HG03108 (cell line): ENCODE results near the gene KCTD15.

Experiments used
- ATAC-seq: cut with Tn5 transposase; IDR thresholded peaks from one replicate; pipeline ENCODE4 v1.9.1; 2021; ENCODE audit warnings: moderate library complexity; ENCODE audit not compliant: unreplicated experiment

The KCTD15 gene, protein sequence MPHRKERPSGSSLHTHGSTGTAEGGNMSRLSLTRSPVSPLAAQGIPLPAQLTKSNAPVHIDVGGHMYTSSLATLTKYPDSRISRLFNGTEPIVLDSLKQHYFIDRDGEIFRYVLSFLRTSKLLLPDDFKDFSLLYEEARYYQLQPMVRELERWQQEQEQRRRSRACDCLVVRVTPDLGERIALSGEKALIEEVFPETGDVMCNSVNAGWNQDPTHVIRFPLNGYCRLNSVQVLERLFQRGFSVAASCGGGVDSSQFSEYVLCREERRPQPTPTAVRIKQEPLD

DNA sequence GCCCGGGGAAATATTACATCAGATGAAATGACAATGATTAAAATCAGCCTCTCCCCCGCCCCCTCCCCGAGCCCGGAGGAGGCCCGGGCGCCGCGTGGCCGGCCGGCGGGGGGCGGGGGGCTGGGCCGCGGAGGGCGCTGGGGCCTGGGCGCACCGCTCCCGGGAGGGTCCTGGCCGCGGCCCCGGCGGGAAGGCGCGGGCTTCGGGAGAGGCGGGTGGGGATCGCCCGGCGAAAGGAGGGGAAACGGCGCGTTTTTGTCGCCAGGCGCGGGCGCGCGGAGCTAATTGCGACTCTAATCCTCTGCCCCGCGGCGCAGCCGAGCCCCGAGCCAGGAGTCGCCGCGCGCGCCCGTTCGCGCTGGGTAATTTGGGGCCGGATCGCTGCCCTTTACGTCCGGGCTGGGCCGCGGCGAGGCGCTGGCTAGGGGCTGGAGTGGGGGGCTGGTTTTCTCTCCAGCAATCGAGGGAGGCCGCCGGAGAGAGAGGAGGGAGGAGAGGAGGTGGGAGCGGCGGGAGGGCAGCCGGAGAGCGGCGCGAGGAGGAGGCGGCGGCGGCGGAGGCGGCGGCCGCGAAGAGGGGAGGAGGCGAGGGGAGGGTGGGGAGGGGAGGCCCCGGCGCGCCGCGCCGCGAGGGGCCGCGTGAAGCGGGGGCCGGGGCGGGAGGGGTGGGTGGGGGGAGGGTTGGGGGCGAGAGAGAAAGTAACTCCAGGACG is at the start of gene KCTD15:
KCTD15 (plus strand) TSS at position 707 of the 712 bp plus-strand sequence. CDS start 3,585 bp downstream, outside the sequence.
- no peak for ATAC-seq

DNA sequence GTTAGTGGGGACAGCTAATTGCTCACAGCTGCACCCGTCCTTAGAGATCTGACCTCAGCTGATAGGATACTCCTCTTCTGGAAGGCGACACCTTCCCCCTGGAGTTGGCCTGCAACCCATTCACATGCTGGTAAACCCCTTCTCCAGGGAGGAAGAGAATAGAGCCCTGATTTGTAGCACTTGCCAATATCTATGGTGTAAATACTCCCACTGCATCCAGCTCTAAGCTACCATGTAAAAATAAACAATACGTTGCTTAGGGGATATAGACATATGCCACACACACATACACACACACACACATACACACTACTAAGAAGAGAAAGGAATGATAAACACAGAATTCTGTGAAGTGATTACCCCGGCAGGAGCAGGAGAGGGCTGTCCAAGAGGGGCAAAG is 49.4 kb upstream of the KCTD15 start:
- no peak for ATAC-seq

DNA sequence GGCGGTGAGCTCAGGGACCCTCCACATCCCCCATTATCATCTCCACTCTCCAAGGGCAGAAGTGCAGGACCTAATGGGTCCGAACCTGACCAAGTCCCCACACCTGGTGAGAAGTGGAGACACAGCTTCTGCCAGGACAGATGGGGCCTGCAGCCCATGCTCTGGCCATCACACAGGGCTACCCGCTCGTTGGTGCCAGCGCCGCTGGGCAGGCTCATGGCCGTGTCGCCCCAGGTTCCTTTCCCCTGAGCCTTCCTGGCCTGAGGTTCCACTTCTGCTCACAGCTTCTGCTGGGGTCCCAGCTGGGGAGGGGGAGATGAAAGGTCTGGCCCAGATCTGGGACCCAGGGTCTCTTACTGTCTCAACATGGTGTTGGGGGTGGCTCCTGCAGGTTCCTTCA is 48.4 kb upstream of the KCTD15 start:
- ATAC-seq, result no peak

DNA sequence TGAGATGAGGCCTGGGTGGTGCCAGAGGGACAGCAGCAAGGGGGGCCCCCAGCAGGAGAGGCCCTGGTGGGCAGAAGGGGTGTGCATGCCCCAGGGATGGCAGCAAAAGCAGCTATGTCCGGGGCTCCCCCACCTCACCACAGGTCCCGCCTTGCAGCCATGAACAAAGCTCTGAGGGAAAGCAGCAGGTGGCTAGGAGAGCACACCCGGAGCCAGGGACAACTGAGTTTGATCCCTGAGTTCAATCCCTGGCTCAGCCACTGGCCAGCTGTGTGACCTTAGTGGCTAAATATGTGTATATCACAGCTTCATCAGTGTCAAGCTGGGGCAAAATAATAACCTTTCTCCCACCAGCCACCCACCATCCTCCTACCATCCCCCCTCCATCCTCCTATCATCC is 47.7 kb upstream of the KCTD15 start:
- no peak for ATAC-seq

DNA sequence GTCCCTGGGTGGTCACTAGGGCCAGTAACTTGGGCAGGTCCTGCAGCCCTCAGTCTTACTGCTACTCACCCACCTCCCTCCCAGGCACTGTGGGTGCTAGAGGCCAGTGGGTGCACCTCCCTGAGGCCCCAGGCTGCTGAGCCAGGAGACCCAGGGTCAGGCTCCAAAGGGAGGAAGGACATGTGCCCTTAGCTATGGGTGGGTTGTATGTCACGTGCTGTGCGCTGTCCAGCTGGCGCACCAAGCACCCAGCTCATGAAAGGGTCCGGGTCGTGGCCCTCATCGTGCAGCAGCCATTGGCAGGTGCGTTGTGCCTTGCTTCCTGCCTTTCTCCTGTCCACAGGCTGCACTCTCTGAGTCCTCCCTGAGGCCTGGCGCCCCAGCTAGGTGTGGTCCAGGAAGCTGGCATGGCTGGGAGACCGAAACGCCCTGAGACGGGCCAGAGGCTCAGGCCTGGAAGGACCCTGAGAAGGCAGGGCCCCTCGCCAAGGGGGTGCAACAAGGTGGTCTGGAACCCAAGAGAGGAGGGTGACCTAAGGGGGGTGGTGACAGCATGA is 47.0 kb upstream of the KCTD15 start:
- no peak for ATAC-seq

DNA sequence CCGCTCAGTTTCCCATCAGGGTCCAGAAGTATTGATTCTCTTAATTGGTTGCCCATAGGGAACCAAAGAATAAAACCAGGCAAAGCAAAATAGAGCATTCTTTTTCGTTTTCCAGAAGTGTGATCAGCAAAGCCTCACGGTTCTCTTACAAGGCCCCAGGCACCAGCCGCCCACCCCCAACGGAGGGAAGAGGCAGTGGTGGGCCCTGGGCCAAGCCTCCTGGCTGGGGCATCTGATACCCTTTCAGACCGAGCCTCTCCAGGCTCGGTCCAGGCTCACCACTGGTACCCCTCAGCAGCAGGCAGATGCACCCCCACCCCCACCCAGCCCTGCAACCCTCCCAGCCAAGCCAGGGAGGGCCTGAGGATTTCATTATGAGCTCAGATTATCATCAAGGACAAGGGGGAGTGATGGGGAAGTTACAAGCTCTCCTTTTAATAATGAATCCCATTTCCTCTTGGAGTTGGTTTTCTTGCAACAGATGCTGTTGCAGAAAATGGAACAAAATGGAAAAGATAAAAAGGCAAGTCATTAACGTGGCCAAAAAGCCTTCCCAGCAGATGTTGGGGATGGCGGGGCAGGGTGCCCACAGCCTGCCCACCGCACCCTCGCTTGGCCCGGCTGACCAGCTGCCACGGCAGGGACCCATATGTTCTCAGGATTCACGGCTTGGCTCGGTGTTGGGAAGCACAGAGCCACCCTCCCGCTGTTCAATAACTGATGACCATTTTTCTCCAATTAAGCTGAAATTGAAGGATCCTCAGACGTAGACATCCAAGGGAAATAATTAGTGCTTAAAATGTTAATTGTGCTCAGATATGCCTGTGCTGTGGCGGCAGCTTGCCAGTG is 45.9 kb upstream of the KCTD15 start:
- no peak for ATAC-seq

DNA sequence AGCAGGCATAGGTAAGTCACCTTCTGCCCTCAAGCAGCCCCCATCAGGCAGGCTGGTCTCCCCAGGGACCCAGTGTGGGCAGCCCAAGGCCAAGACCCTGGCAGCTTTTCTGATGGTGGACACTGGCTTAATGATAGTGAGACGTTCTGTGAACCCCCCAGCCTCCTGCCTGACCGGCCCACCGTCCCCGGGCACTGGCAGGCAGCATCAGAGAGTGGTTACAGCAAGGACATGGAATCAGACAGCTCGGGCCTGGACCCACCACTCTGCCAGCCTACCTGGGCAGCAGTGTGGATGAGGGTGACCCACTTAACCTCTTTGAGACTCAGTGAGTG is 45.3 kb upstream of the KCTD15 start:
- no peak for ATAC-seq

DNA sequence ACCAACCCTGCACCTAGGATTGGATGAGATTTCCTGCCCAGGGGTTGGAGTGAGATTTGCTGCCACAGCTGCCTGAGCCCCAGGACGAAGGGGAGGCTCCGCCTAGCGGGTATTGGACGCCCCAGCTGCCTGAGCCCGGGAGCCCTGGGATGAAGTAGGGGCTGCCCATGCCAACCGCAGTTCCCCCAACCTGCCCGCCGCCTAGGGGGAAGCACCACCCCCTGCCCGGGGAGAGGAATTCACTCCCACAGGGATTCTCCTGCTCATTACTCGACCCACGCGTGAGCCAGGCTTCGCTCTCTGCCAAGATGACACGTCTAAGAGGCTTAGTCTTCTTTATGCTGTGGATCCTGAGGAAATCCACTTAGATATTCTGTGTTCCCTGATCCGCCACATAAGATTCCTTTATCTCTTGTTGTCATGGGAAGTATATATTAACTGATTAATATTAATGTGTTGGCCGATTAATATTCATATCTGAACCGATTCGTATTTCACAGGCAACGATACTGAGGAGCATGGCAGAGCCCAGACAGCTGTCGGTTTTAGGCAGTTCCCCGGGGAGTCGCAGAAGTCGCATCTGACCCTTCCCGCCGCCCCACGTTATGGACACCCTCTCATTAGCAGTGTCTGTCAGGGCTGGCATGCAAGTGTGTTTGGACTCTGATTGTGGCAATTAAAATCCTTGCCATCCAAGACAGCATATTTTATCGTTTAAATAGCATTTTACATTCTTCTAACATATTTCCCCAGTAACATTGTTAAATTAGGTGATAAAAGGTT is 44.5 kb upstream of the KCTD15 start:
- ATAC-seq, result no peak

DNA sequence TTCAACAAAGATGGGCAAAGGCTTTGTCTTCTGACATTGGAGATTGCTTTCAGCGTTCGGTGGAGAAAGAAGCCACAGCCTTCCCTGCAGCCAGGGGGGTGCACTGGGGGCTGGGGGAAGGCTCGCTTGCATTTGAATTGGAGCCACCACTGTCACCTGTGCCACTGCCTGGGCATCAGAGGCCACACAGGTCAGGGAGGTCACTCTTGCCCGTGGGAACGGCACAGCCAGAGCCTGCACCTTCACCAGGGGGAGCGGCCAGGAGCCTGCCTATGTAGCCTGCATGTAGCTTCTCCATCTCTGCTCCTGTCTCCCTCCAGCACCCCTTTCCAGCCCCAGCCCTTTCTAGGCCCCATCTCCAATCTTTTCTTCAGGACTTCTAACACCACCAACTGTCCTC is 43.7 kb upstream of the KCTD15 start:
- ATAC-seq, result no peak

DNA sequence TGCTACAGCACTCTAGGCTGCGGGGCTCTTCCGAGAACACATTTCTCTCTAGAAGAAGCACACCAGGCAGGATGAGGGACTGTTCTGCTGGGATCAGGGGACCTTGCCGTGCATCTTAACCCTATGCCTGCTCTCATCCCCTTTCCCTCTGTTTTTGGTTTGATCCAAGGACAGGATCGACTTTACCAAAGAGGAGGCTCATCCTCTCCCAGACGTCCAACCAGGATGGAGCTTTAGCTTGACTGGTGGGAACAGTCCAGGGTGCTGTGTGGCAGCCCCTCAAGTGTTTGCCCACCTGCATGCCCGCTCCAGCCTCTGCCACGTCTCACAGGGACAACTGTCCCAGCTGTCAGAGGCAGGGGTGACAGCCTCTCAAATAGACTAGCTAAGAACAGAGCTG is 42.3 kb upstream of the KCTD15 start:
- ATAC-seq, result no peak

DNA sequence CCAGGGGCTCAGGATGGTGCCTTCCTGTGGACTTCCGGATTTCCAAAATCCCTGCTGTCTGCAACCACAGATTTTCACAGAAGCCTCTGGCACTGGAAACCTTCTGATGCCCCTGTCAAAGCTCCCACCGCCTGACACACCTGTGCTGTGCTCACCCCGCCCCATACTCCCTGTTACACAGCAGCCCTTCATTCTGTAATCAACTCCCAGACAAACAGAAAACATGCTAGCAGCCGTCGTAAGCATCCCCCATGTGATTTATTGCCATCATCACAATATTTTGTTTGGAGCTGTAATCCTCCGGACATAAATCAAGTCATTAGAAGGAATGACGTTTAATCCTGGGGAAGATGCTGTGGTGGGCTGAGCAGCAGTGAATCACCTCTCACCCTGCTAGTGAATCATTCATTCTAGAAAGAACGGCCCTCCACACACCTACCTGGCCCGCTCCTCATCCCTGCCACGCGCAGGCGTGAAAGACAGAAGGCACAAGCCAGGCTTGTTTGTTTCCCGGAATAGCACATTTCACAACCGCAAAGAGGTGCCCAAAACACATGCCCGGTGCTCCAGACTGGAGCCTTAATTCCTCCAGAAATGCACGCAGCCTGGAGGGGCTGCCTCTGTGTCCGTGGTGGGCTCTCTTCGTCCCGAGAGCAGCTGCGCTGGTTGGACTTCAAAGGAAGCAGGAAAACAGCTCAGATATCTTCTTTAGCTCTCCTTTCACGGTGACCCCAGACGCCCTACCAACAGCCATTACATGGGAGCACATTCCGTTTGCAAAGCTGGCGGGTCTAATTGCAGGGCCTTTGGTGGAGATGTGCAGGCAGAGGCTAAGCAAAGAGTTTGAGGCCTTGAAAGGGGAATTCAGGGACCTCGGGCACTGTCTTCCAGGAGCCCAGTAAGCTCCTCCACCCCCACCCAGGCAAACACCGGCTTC is 41.3 kb upstream of the KCTD15 start:
- ATAC-seq, result no peak

DNA sequence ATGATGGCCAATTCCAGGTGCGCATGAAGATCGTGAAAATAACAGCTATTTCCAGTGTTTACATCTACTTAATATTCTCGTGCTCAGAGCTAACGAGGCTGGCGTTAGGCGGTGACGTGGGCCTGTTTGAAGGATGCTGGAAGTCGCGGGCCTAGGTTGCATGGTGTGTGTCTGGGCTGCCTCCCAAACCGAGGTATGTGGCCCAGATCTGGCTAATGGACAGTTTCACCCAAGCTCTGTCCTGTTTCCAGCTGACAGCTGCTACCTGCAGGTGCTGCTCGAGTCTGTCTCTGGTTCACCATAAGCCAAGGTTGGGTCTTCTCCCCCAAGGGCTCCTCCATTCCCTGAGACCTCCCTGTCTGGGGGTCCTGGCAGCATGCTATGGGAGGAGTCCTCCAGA is 40.5 kb upstream of the KCTD15 start:
- ATAC-seq, result no peak

DNA sequence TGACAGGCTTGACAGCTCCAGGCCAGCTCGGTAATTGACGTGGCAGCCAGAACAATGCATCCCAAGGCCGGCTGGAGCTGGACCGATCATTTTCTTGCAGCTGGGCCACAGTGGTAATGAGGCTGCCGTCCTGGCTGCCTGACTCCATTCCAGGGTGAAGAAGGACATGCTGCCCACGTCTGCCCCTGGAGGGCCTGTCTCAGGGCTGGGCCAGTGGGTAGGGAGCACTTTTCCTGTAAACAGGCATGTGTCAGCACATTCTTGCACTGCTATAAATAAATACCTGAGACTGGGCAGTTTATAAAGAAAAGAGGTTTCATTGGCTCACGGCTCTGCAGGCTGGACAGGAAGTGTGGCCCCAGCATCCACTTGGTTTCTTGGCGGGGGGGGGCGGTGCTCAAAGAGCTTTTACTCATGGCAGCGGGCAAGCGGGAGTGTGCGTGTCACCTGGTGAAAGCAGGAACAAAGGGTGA is 38.1 kb upstream of the KCTD15 start:
- no peak for ATAC-seq

DNA sequence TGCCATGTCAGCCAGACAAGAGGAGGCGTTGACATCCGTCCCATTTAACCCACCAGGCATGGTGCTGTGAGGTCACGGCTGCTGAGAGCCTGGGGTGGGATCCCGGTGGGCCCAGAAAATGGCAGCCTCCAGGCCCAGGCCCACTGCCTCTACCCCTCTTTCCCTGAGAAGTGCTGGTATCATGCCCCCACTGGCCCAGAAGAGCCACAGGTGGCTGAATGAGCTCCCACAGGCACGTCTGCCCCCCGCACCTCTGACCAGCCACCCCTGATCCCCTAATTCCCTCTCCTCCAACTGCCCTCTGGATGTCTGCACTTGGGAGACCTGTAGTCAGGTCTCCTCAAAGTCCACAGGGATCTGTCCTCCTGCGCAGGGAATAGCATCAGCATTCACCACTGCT is 37.3 kb upstream of the KCTD15 start:
- ATAC-seq, result no peak

DNA sequence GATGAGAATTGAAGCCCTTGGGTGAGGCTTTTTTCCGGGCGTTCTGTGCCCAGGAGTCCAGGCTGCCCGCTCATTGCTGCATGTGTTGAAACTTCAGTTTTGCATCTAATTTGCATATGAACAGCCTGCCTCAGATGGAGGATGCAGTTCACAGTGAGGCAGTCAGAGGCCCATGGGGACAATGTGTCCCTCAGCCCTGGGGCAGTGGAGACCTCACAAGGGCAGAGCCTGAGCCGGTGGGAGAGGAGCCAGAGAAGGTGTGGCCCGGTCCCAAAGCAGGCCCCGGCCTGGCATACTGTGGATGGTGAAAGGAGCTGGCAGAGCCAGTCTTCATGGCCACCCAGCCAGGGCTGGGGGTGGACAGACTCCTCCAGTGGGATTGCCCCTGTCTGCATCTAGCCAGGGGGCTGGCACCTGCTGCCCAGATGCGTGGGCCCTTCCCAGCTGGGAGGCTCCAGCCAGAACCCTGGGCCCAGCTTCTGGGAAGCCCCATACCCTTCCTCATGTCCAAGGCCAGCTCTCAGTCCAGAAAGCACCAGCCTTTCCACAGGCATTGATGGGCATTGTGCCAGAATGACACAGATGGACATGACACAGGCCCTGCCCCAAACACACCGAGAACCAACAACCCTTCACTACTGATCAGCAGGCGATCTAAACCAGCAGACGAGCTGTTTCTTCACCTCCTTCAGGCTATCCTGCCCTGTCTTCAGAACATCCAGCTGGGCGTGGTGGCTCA is 32.9 kb upstream of the KCTD15 start:
- no peak for ATAC-seq

DNA sequence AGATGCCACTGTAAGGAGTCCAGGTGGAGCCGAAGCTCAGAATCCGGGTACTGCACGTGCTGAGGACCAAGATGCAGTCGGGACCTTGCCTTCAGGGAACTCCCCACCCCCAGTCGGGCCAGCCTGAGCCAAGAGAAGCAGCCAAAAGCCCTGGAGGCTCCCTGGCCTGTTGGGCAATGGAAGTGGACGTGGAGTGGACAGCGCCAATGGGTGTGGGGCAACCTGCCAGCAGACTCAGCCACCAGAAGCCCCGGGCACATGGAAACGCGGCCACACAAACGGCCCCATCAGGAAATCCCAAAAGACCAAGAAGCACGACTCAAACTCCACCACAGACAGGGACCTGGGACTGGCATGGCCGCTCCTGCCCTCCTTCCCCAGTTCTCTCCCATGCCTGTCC is 30.0 kb upstream of the KCTD15 start:
- ATAC-seq, result no peak

DNA sequence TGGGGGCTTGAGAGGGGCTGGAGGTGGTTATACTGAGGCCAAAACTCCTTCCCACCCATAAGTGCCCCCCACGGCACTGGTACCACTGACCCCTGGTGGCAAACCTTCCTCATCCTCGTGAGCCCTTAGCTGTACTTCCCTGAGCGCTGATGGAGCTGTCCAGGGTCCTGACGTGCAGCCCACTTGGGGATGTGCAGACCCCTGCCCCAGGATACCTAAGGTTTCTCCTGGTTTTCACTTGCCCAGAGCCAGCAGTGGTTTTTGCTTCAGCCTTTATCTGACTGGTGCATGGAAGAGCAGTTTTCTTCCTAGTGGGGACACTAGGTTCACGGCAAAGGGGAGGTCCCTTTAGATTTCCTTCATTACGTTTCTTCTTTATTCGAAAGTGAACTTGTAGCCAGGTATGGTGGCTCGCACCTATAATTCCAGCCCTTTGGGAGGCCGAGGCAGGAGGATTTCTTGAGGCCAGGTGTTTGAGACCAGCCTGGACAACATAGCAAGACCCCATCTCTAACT is 28.7 kb upstream of the KCTD15 start:
- ATAC-seq, result no peak

DNA sequence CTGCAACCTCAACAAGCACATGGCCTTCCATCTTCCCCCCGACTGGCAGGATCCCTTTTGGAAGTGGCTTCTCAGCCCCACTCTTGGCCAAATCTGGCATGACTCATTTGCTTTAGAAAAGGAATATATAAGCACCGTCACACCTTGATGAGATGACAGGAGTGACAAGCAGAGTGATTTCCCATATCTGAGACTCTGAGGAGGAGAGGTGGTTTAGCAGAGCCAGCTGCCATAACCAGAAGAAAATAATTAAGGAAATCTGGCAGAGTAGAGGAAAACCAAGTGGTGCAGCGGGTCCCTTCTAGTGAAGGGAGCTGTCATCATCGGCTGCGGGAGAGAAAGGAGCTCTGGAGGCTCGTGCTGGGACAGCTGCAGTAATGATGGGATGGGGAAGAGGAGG is 27.5 kb upstream of the KCTD15 start:
- no peak for ATAC-seq

DNA sequence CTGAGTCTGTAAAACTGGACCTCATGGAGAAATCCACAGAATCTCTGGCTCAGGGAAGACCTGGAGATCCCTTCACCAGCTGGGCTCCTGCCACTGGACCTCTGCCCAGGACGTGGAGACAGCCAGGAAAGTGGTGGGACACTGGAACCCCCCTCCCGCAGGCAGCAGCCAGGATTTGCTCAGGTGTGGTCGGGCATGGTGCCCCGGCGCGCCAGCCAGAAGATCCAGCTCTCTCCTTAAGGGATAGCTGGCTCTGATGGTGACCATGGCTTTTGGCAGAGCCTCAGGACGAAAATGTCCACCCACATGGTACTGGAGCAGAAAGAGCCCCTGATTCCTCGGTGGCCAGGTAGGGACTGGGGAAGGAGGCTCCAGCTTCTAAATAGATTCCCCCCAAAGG is 26.6 kb upstream of the KCTD15 start:
- ATAC-seq, result no peak
